Activated CD8-positive, alpha-beta T cell treated with anti-CD3 and anti-CD28 coated beads, Interleukin-2, amount 10 ng/mL, durations not matched to agents 7 days and 5 days (primary cell): Measurements from ENCODE around the gene TEAD3. TPM values are rescaled to one million over a fixed set of nuclear protein-coding genes. Genes with fewer than 3 reads are reported as not detected.
"Not testable (repeated sequence)": the region's sequence is repeated elsewhere in the genome, so short reads cannot be mapped to it uniquely, and the experiment has no call there.

Source experiments
- ATAC-seq: fragments of 150-1000 bp; cut with Tn5 transposase; one replicate; pipeline ENCODE4 v1.10.0; 2021; ENCODE audit warnings: moderate library complexity
- CTCF ChIA-PET: fragments of 350-600 bp; sonication (Branson Sonifier 250); formaldehyde crosslinking; loops from one replicate; lab custom pipeline; 2021; ENCODE audit warnings: antibody characterized with exemption; lab: Charles Lee
- POLR2A ChIA-PET: fragments of 350-600 bp; sonication (Branson Sonifier 250); formaldehyde crosslinking; loops from one replicate; lab custom pipeline; 2021; ENCODE audit warnings: antibody characterized with exemption; lab: Charles Lee
- DNase-seq: peaks from one replicate; pipeline ENCODE4 v3.0.0-alpha.2; 2020
- H3K27ac Mint-ChIP-seq: one replicate; pipeline ENCODE4 v1.8.0; 2021; ENCODE audit warnings: mild to moderate bottlenecking, mixed read lengths
- H3K27me3 Mint-ChIP-seq: one replicate; pipeline ENCODE4 v1.8.0; 2021; ENCODE audit warnings: low read depth, mixed read lengths
- H3K36me3 Mint-ChIP-seq: one replicate; pipeline ENCODE4 v1.8.0; 2021; ENCODE audit warnings: low read depth, mixed read lengths
- H3K4me1 Mint-ChIP-seq: one replicate; pipeline ENCODE4 v1.8.0; 2021; ENCODE audit warnings: low read depth, mixed read lengths
- H3K4me3 Mint-ChIP-seq: one replicate; pipeline ENCODE4 v1.8.0; 2021; ENCODE audit warnings: mild to moderate bottlenecking, mixed read lengths
- H3K9me3 Mint-ChIP-seq: one replicate; pipeline ENCODE4 v1.8.0; 2022; ENCODE audit warnings: mixed read lengths; ENCODE audit not compliant: insufficient read depth
- total RNA-seq, 2 experiments: library from RNA; stranded (reverse); gene quantifications; one replicate each; pipeline ENCODE4 v1.2.3, GENCODE V29; 2021

TEAD3 gene
- total RNA-seq, 2 experiments from 2014 or later = 0.18 to 0.21 TPM

DNA sequence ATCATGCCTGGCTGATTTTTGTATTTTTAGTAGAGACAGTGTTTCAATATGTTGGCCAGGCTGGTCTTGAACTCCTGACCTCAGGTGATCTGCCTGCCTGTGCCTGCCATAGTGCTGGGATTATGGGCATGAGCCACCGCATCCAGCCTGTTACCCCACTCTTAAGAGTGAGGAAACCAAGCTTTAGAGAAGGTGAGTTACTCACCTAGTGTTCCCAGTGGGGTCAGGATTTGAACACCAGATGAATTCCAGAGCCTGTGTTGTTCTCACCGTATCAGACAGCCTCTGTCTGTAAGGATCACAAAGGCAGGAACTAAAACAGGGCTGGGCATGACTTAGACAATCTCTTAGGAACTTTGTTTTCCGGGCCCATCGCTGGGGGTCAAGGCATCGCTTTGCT is 54.2 kb downstream of the TEAD3 start:
- ATAC-seq = no peak
- ChIA-PET POLR2A (interaction anchor here (0.6 kb wide), 1 partner anchor 745 kb away, joined by 3 read pairs; no protein-coding TSS in a partner anchor), CTCF (no interaction called here)

DNA sequence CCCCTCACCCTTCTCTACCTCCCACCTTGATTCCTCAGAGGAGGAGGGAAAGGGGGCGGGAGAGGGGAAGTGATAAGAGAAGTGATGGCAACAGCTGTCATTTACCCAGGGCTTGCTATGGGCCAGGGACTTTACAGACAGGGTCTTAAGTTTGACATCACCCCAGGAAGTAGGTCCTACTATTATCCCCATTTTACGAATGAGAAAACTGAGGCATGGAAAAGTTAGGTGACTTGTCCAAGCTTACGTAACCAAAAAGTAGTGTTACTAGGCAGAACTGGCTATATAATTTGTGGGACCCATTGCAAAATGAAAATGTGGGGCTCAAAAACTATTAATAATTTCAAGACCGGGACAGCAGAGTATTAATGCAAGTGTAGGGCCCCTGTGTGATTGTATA is 55.2 kb downstream of the TEAD3 start:
- POLR2A ChIA-PET = interaction anchor here (0.6 kb wide), 1 partner anchor 193 kb away, joined by 6 read pairs; no protein-coding TSS in a partner anchor
- H3K4me3 Mint-ChIP-seq = no peak overlapping the region
- CTCF ChIA-PET = interaction anchor here (0.6 kb wide), 1 partner anchor 22 kb away, joined by 3 read pairs; no protein-coding TSS in a partner anchor
- ATAC-seq (no peak), DNase-seq (no peak)
- H3K4me1 Mint-ChIP-seq = peaks cover 18% of the 10 kb centered on the region
- H3K9me3 Mint-ChIP-seq = no peaks in the 10 kb centered on the region
- H3K27ac Mint-ChIP-seq = no peak overlapping the region
- no peaks in the 10 kb centered on the region for H3K36me3 Mint-ChIP-seq
- no peaks in the 10 kb centered on the region for H3K27me3 Mint-ChIP-seq

More for the DNA sequence above, 54.2 kb downstream of the TEAD3 start:
- Mint-ChIP-seq H3K9me3 (no peaks in the 10 kb centered on the region), H3K4me3 (no peak overlapping the region), H3K27me3 (no peaks in the 10 kb centered on the region), H3K36me3 (no peaks in the 10 kb centered on the region), H3K4me1 (peaks cover 18% of the 10 kb centered on the region), H3K27ac (no peak overlapping the region)
- DNase-seq = no peak

- Mint-ChIP-seq H3K4me1 (peaks cover 14% of the 10 kb centered on the region), H3K4me3 (no peak overlapping the region), H3K36me3 (no peaks in the 10 kb centered on the region), H3K27me3 (no peaks in the 10 kb centered on the region), H3K9me3 (no peaks in the 10 kb centered on the region), H3K27ac (no peak overlapping the region)
- CTCF ChIA-PET = no interaction called here
- DNase-seq (no peak), ATAC-seq (no peak)
- POLR2A ChIA-PET = interaction anchor here (0.6 kb wide), 1 partner anchor 192 kb away, joined by 6 read pairs; no protein-coding TSS in a partner anchor
Measured at GRCh38 chr6:35441205-35441604, 55.7 kb downstream of the TEAD3 start.

DNA sequence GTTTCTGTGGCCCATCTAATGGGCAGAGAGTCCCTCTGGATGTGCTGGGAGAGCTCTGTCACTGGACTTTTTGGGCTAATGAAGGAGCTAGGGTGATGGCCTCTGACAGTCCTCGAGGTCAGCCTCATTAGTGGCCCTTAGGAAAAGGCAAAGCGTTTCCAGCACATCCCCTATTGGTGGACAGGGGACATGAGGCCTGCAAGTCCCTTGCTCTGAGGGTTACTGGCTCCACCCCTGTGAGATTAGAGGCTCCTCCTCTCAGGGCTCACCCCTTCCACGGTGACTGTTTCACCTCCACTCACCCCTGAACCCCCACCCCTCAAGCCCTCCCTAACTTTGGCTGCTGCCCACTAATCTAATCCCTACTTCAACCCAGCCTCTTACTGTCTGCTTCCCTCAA is 57.6 kb downstream of the TEAD3 start:
- ChIA-PET CTCF (no interaction called here), POLR2A (no interaction called here)
- Mint-ChIP-seq H3K4me1 (no peaks in the 10 kb centered on the region), H3K36me3 (no peaks in the 10 kb centered on the region), H3K9me3 (no peaks in the 10 kb centered on the region), H3K4me3 (no peak overlapping the region), H3K27me3 (no peaks in the 10 kb centered on the region), H3K27ac (no peak overlapping the region)
- ATAC-seq (no peak), DNase-seq (no peak)

GRCh38 chr6:35438378-35439065 is 58.4 kb downstream of the TEAD3 start:
- H3K27me3 Mint-ChIP-seq, H3K36me3 Mint-ChIP-seq, H3K9me3 Mint-ChIP-seq, H3K4me3 Mint-ChIP-seq, POLR2A ChIA-PET, H3K4me1 Mint-ChIP-seq, DNase-seq, H3K27ac Mint-ChIP-seq, ATAC-seq: not testable (repeated sequence)
- CTCF ChIA-PET = interaction anchor here (1.0 to 2.5 kb wide), 2 partner anchors 9 to 20 kb away, joined by 3 to 10 read pairs; no protein-coding TSS in a partner anchor

DNA sequence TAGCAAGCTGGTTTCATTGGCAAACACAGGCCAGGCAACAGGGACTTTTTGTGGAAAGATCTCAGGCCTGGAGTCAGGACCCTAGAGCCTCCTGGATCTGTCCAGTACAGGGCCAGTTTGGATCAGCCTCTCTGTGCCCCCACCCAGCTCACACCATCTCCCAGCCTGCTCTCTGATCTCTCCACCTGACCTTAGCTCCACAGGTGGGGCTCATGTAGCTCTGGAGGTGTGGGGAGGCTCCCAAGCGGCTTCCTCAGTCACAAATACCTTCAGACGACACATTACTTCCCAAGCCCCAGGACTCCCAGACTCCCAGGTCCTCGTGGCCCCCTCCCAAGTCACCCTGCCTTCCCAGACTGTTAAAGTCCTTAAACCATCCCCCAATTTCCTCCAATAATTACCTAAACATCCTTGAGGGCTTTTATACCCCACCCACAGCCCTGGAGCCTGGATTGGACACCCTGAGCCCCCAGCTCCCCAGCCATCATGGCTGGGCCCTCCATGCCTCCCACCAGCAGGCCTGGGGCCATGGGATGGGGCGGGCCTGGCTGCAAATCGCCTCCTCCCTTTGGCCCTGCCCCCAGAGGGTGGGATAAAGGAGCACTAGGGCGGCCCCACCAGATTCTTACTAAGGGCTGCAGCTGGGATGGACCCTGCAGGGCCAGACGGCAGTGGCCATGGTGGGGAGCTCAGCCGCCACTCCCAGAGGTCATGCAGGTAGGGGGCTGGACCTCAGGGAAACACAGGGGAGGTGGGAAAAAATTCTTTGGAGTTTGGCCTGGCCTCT is 60.6 kb downstream of the TEAD3 start:
- no peaks in the 10 kb centered on the region for H3K9me3 Mint-ChIP-seq
- no peak overlapping the region for H3K4me3 Mint-ChIP-seq
- DNase-seq = no peak
- CTCF ChIA-PET = interaction anchor here (1.0 to 2.5 kb wide), 4 partner anchors 13 to 142 kb away, joined by 3 to 10 read pairs (median 3); no protein-coding TSS in a partner anchor
- no peak for ATAC-seq
- H3K27me3 Mint-ChIP-seq = no peaks in the 10 kb centered on the region
- POLR2A ChIA-PET = interaction anchor here (0.9 kb wide), 1 partner anchor 17 kb away, joined by 3 read pairs; no protein-coding TSS in a partner anchor
- no peak overlapping the region for H3K27ac Mint-ChIP-seq
- no peaks in the 10 kb centered on the region for H3K4me1 Mint-ChIP-seq
- no peaks in the 10 kb centered on the region for H3K36me3 Mint-ChIP-seq

DNA sequence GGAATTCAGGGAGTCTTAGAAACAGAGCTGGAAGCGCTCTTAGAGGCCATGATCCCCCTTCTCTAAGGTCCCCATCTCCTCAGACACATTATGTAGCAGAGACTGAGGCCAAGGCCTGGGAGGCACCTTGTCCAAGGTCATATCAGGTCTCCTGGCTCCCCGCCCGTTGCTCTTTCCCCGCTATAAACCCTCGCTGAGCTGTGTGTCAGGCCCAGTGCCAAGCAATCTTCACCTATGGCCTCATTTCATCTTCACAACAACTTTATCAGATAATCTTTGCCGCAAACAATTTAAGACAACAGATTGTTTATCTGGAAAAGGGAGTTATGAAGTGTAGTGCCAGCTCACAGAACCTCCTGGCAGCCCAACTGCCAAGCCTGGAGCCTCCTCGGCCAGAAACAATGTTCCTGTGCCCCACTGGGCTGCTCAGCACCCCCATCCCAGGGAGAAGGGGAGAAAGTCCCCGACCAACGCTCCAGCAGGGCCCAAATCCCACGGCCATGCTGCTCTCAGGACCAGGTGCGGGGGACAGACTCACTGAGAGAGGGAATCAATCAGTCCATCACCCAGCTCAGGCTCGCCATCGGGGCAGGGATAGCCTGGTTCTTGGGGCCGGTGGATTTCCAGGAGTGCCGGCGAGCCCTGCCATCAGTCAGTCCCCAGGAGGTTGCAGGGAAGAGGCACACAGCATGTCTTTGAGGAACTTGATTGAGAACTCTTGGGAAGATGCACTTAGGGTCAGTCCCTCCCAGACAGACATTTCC is 61.6 kb downstream of the TEAD3 start:
- DNase-seq = no peak
- ATAC-seq = no peak
- Mint-ChIP-seq H3K4me1 (no peaks in the 10 kb centered on the region), H3K36me3 (no peaks in the 10 kb centered on the region), H3K27ac (peak overlapping the region; percentile 25), H3K27me3 (no peaks in the 10 kb centered on the region), H3K4me3 (no peak overlapping the region), H3K9me3 (no peaks in the 10 kb centered on the region)
- POLR2A ChIA-PET = no interaction called here
- CTCF ChIA-PET = interaction anchor here (1.0 to 2.8 kb wide), 3 partner anchors 14 to 117 kb away, joined by 3 to 12 read pairs (median 3); no protein-coding TSS in a partner anchor

DNA sequence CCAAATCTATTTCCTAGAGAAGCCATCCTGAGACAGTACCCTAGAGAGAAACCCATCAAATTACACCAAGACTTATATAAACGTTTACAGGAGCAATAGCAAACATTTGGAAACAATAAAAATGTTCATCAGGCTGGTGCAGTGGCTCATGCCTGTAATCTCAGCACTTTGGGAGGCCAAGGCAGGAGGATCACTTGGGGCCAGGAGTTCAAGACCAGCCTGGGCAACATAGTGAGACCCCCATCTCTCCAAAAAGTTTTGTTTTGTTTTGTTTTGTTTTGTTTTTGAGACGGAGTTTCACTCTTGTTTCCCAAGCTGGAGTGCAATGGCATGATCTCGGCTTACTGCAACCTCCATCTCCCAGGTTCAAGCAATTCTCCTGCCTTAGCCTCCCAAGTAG is 64.2 kb downstream of the TEAD3 start:
- Mint-ChIP-seq H3K36me3 (peaks cover 20% of the 10 kb centered on the region), H3K9me3 (peaks cover 20% of the 10 kb centered on the region)
- H3K27ac Mint-ChIP-seq, H3K4me3 Mint-ChIP-seq, ATAC-seq, DNase-seq, H3K27me3 Mint-ChIP-seq, POLR2A ChIA-PET, H3K4me1 Mint-ChIP-seq: not testable (repeated sequence)
- CTCF ChIA-PET = interaction anchor here (1.0 to 2.8 kb wide), 2 partner anchors 15 to 17 kb away, joined by 3 to 12 read pairs; no protein-coding TSS in a partner anchor

- Mint-ChIP-seq H3K27me3 (no peaks in the 10 kb centered on the region), H3K36me3 (peaks cover 20% of the 10 kb centered on the region), H3K9me3 (peaks cover 20% of the 10 kb centered on the region), H3K27ac (no peak overlapping the region), H3K4me3 (no peak overlapping the region), H3K4me1 (no peaks in the 10 kb centered on the region)
- ATAC-seq (no peak), DNase-seq (no peak)
- ChIA-PET CTCF (interaction anchor here (1.0 kb wide), 1 partner anchor 15 kb away, joined by 3 read pairs; no protein-coding TSS in a partner anchor), POLR2A (no interaction called here)
Measured at GRCh38 chr6:35432291-35432690, 64.6 kb downstream of the TEAD3 start.

- CTCF ChIA-PET = interaction anchor here (3.0 kb wide), 1 partner anchor 20 kb away, joined by 6 read pairs; no protein-coding TSS in a partner anchor
- no peak for DNase-seq
- H3K27me3 Mint-ChIP-seq = no peaks in the 10 kb centered on the region
- no peak overlapping the region for H3K4me3 Mint-ChIP-seq
- H3K36me3 Mint-ChIP-seq = peaks cover 40% of the 10 kb centered on the region
- peaks cover 10% of the 10 kb centered on the region for H3K4me1 Mint-ChIP-seq
- ATAC-seq = no peak
- no peak overlapping the region for H3K27ac Mint-ChIP-seq
- peaks cover 20% of the 10 kb centered on the region for H3K9me3 Mint-ChIP-seq
- POLR2A ChIA-PET = no interaction called here
Measured at GRCh38 chr6:35429463-35429862, 67.4 kb downstream of the TEAD3 start.
